Esophagus muscularis mucosa (tissue), 4 donors: ENCODE measurements around the gene ZNF624.
"Not testable (repeated sequence)": the region's sequence is repeated elsewhere in the genome, so short reads cannot be mapped to it uniquely, and the experiment has no call there.

Source experiments
- CTCF ChIP-seq, 3 experiments: fragments of 200-600 bp in 2 of 3; fragments of 450-650 bp in 1 of 3; sonication (generic) in 2 of 3; IDR thresholded peaks; one replicate each; pipeline ENCODE4 v1.5.1; 2017 to 2019; ENCODE audit warnings: antibody characterized with exemption in 3 of 3, mild to moderate bottlenecking in 2 of 3, moderate library complexity in 1 of 3
- EP300 ChIP-seq: sonication (generic); formaldehyde crosslinking; IDR thresholded peaks from one replicate; pipeline ENCODE4 v1.6.1; 2017; ENCODE audit warnings: antibody characterized with exemption
- POLR2A ChIP-seq: fragments of 450-650 bp; IDR thresholded peaks from one replicate; pipeline ENCODE4 v1.6.1; 2017; ENCODE audit warnings: antibody characterized with exemption, moderate library complexity, mild to moderate bottlenecking, low read depth

DNA sequence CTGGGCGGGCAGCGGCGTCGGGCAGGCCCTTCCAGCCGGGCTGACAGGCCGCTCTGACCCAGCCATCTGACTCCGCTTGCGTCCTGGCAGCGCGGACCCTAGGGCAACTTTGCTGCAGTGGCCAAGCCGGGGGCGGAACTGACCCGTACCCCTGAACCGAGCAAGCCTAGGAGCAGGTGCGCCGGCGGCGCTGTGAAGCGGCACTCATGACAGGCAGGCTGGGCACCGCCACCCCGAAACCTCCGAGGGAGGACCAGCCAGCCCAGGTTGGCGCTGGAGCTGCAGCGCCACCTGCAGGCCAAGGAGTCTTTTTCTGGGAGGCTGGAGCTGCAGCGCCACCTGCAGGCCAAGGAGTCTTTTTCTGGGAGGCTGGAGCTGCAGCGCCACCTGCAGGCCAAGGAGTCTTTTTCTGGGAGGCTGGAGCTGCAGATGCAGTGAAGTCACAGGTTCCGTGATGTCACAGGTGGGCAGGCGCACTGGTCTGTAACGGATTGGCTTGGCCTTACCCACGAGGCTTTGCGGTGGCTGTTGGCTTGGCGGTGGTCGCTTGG lies 36.2 kb upstream of the ZNF624 start, which contains the start of gene CCDC144A:
- peak; percentile 51 to 59 (median 57) for TF ChIP-seq CTCF (IDR thresholded peaks at IDR 0.05)
- not testable (repeated sequence) for TF ChIP-seq POLR2A, EP300
